HG03558 (cell line): Measurements from ENCODE around the gene AHRR.
"Not testable (repeated sequence)": the region's sequence is repeated elsewhere in the genome, so short reads cannot be mapped to it uniquely, and the experiment has no call there.

Source experiments
- ATAC-seq: cut with Tn5 transposase; IDR thresholded peaks from one replicate; pipeline ENCODE4 v1.9.1; 2021; ENCODE audit warnings: moderate number of reproducible peaks; ENCODE audit not compliant: unreplicated experiment; ENCODE audit errors: extremely low read depth

AHRR gene

DNA sequence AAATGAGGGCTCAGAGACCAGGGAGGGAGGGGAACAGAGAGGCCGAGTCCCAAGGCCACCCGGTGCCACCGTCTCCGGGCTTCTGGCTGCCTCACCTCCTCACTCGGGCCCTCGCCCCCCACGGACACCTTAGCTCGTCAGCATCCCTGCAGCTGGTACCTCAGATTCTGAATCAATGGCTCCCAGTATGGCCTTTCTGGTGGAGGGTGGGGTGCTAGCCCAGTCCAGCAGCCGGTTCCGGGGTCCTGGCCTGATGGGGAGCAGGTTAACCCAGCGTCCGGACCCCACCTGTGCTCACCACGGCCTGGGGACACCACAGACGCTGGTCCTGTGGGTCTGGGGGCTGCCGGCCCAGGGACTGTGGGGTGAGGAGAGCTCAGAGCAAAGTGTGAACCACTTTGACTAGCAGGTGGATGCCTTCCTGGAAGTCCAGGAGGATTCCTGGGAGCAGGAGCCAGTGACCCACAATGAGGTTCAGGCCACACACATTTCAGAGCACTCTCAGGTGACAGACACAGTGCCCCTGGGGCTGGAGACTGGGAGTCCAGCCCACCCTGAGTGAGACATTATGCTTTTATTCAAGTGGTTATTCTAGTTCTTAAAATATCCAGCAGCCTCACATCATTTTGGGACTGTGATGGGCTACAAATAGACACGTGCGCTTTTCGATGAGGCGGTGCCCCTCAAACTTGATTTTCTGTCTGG lies 53.3 kb downstream of the AHRR start:
- ATAC-seq = no peak

DNA sequence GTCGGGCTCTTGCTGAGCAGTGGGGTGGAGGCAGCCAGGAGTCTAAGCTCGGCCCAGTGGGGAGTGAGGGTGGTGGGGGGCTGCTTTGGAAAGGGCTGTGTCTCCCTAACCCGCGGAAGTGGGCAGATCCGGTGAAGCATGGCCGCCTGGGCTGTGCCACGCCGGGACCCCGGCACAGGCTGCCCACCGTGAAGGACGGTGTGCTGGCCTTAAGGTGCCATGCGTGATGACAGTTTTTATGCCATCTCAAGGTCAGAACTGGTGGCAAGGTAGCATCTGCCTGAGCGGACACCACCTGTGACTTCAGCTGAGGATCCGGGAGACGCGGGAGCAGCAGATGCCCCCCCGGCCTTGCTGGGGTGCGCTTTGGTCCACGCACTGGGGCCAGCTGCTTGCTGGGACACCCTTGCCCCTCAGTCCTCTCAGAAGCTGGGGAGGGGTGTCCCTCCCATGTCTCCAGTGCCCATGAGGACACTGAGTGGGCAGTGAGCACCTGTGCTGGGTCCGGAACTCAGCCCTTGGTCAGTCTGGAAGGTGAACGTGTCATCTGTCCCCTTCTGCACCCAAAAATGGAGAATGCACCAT lies 53.9 kb downstream of the AHRR start:
- ATAC-seq = no peak

DNA sequence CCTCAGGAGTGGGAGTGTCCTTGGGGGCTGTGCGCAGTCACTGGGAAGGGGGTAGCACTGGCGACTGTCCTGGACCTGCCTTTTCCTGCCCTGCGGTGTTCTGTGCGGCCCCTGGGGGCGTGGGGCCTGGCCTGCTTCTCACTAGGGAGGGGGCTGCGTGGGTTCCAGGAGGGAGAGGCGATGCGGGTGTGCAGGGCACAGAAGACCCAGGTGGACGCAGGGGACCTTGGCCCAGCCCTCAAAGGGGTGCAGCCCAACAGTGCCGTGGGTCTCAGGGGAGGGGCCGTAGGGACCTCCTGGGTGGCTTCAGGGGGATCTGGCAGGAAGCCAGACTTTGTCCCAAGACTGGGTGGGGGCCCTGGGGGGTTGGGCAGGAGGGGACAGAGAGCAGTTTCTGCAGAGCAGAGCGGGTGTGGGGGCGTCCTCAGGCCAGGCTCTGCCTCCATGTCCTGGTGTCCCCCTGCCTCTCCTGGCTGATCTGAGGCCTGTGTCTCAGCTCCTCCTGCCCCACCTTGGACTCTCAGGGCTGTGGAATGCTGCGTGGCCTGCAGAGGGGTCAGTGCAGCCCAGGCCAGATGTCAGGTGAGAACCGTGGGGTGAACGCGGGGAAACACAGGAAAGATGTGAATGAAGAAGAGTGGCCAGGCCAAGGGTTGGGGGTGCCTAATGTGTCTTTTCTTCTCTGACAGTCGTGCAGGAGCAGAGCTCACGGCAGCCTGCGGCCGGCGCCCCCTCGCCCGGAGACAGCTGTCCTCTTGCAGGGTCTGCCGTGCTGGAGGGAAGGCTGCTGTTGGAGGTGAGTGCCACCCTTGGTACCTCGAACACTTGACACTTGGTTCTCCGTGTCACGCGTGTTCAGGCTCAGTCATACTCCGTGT lies 54.6 kb downstream of the AHRR start:
- ATAC-seq = no peak

DNA sequence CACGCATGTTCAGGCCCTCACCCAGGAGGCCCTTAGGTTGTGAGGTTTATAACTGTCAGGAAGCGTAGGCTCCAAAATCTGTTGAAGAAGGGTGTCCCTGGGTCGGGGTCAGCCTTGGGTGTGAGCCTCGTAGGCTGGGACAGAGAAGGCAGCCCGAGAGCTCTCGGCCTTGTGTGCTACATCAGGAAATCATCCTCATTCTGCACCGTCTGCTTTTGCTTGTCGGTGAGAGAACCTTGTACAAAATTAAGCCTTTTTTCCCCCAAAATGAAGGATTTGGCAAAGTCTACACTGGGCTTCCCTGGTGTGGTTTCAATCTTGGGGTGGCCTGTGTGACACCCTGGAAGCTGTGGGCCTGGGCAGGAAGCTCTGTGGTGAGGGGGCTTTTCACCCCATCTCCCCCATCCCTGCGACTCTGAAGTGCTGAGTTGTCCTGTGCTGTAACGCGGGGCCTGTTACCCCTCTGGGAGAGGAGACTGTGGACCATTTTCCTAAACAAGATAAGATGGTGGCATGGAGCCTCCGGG lies 55.3 kb downstream of the AHRR start:
- no peak for ATAC-seq

DNA sequence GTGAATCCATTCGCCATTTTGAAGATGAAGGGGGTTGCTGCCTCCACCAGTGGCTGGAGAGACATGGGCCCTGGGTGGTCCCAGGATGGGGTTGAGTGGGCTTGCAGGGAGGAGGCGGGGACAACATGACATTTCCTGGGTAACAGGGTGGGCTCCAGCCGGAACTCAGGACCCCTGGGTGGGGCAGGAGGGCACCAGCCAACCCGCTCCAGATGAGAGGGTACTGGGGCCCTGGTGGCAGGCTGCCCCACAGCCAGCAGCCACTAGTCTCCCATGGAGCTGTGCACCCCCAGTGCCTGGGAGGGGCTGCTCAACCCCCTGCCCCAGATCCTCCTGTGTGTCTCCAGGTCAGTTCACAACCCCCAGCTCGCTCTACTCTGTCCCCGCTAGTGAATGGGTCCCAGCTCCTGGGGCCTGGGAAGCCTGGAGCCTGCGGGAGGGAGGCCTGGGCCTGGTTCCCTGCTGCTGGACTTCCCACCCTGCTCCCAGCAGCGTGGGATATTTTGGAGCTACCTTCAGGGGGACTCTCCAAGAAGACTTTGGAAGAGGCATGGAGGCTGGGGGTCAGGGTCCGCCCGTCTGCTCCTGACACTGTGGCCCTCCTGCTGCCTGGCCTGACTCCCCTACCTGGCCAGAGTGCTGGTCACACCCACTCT lies 55.9 kb downstream of the AHRR start:
- ATAC-seq = no peak

DNA sequence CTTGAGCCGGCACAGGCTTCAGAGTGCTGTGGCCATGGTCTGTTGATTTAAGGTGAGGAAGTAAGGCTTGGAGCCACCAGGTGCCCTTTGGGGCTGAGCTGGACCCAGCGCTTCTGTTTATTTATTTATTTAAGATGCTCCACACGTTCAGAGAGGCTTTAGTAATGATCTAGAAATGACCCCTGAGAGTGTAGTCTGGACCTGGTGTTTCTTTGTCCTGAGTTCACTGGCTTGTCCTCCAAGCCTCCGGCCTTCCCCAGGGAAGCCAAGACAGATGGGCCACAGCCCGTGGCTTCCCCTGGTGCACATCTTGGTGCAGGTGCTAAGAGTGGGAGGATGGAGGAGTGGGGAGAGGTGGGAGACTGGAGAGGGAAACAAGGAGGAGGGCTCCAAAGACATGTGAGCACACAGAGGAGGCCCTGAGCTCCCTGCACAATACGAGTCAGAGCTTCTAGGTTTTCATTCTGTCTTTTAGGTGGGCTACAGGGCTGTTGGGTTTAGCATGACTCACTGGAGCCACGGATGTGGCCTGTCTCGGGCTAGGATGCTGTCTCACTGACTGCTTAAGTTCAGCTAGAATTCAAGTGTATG lies 56.9 kb downstream of the AHRR start:
- ATAC-seq = no peak

DNA sequence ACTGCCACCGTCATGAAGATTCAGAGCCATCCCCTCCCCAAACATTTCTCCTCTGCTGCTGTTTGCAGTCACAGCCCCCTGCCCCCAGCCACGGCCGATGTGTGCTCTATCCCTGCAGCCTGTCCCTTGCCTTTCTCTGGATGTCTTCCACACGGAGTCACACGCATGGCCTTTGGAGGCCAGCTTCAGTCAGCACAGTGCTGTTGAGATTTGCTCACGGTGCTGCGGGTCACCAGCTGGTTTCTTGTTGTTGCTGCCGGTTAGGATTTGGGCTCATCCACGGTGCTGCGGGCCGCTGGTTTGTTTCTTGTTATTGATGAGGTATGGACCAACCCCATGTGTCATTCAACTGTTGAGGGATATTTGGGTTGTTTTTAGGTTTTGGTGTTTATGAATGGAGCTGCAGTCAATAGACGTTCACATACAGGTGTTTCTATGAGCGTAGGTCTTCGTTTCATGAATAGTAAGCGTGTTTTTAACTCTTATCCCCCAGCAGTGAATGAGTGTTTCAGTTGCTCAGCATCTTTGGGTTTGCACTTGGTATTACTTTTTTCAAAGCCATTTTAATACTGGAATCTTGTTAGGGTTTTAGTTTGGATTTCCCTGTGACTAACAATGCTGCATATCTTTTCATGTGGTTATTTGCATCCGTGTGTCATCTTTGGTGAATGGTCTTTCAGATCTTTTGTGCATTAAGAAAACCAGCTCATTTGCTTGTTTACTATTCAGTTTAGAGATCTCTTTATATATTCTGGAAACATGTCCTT lies 57.6 kb downstream of the AHRR start:
- ATAC-seq = no peak

DNA sequence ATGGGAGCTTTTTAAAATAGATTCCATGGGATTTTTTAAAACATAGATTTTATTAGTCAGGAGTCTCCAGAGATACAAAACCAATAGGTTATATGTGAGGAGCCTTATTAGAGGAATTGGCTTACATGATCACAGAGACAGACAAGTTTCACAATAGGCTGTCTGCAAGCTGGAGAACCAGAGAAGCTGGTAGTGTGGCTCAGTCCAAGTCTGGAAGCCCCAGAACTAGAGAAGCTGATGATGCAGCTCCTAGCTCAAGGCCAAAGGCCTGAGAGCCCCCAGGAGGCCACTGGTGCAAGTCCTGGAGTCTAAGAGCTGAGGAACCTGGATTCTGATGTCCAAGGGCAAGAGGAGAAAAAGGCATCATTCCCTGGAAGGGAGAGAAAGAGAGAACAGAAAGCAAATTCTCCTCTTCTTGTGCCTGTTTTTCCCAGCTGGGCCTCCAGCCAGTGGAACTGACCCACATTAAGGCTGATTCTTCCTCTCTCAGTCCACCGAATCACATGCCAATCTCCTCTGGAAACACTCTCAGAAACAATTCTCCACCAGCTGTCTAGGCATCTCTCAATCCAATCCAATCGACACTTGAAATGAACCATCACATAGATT lies 59.3 kb downstream of the AHRR start:
- no peak for ATAC-seq

DNA sequence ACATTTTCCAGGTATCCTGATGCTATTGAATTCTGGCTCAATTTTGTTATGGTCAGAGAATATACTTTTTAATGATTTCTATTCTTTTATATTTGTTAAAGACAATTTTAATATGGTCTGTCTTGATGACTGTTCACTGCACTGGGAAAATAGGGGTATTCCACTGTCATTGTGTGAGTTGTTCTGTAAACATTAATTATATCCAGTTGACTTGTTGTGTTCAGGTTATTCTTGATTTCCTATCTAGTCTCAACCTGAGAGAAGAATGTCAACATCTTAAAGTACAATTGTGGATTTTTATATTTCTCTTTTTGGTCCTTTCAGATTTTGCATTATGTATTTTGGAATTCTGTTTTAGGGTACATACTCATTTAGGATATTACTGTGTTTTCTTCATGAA lies 61.6 kb downstream of the AHRR start:
- ATAC-seq = no peak

DNA sequence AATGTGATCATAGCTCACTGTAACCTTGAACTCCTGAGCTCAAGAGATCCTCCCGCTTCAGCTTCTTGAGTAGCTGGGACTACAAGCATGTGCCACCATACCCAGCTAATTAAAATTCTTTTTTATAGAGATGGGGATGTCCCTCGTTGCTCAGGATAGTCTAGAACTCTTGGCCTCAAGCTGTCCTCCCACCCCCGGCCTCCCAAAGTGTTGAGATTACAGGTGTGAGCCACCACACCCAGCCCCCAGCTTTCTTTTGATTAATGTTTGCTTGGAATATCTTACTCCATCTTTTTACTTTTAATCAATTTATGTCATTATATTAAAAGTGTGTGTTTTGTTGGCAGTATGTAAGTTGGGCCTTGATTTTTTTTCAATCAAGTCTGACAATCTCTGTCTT lies 62.1 kb downstream of the AHRR start:
- ATAC-seq = no peak

DNA sequence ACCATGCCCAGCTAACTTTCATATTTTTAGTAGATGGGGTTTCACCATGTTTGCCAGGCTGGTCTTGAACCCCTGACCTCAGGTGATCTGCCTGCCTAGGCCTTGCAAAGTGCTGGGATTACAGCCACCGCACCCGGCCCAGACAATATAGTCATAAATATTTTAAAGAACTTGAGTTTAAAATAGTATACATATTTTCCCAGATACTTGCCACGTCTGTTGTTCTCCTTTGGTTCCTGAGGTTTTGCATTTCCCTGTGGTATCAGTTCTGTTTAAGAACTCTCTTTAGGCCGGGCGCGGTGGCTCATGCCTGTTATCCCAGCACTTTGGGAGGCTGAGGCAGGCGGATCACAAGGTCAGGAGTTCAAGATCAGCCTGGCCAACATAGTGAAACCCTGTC lies 63.1 kb downstream of the AHRR start:
- ATAC-seq = not testable (repeated sequence)

DNA sequence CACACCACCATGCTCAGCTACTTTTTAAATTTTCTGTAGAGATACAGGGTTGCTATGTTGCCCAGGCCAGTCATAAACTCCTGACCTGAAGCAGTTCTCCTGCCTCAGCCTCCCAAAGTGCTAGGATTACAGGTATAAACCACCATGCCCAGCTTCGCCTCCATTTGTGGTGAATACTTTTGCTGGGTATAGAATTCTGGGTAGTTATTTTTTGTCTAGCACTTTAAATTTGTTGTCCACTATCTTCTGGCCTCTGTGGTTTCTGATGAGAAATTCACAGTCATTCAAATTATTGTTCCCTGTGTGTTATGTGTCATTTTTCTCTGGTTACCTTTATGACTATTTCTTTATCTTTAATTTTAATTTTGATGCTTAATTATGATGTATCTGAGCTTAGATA lies 63.8 kb downstream of the AHRR start:
- ATAC-seq = no peak

DNA sequence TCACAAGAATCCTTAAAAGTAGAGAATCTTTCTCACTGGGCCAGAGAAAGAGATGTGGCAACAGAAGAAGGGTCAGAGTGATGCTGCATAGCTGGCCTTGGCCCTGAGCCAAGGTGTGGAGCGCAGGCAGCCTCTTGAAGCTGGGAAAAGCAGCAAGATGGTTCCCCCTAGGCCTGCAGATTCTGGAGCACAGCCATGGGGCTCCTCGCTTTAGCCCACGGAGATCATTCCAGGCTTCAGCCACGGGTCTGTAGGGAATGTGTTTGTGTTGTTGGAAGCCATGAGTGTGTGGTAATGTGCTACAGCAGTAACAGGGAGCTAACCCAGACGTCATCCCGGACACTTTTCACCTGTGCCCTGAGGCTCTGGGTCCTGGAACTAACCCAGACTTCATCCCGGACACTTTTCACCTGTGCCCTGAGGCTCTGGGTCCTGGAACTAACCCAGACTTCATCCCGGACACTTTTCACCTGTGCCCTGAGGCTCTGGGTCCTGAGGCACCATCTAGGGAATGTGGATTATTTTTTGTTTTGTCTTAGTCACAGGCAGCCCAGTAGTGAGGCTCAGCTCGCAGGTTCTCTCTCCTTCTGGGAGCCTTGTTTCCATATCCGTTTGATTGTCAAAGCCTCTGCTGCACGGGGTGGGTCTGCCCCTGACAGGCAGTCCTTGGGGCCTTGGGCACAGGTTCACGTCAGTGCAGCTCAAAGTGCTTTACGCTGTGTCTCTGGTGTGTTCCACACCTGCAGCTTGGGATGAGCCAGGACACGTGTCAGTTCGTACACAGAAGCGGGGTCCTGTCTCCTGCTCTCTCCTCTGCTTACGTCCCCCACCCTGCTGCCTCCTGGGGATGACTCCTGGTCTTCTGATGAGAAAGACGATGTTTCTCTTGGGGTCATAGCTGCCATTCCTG lies 65.2 kb downstream of the AHRR start:
- ATAC-seq = no peak

DNA sequence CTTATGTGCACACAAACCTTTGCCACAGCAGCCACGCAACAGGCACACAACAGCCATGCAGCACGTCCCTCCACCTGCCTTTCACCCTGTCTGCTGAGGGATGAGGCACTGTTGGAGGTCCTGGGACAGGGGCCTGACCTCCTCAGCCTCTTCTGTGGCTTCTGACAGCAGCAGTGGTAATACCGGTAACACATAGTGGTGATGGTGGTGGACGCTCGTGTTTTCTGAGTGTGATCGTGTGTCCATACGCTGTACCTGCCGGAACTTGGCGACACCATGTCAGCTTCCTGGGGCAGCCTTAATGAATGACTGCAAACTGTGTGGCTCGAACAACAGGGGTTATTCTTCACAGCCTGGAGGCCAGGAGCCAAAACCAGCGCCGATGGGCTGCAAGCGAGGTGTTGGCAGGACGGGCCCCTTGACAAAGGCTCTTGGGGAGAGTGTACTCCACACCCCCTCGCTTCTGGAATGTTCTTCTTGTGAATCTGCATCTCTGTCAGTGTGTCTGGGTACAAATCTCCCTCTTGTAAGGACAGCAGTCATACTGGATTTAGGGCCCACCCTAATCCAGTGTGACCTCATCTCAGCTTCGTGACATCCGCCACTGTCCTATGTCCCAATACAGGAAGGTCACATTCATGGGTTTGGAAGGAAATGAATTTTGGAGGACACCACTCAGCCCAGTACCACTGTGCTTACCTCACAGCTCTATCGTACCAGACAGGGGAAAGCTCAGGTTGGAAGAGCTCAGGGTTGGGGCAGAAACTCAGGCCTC lies 66.2 kb downstream of the AHRR start:
- ATAC-seq = no peak

DNA sequence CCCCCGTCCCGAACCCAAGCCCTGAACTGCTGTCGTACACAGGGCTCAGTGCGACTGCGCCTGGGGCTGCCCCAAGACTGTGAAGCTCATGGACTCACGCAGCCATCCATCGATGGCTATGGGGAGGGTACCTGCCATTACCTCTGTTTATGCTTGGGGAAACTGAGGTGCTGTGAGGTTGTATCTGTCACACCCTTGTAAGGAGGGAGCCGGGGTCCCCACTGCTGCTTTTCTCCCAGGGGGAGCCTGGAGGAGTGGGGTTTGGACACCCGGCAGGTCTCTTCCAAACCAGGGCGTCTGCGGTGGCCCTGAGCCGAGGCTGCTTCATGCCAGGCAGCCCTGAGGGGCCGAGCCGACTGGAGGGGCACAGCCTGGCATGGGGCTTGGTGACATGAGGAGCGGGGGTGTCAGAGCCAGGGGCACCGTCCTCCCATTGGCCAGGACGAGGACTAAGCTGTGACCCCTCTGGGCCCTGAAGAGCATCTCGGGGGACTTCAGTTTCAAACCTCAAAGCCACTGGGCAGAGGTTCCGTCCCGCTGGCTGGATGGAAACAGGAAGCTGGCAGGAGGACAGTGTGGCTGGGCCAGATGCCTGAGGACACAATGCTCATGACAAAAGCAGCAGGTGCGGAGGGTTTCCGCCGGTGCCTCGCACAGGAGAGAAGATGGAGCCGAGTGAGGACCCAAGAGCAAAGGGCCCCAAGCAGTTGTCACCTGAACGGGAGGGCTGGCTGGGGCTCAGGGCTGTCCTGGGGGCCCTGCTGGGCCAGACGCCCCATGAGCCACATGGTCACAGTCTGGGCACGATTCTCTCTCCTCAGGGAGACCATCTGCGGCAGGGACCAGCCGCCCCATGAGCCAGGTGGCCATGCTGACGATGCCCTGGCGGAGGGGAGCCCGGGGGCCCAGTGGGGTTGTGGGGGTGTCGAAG lies 67.0 kb downstream of the AHRR start:
- ATAC-seq = no peak

DNA sequence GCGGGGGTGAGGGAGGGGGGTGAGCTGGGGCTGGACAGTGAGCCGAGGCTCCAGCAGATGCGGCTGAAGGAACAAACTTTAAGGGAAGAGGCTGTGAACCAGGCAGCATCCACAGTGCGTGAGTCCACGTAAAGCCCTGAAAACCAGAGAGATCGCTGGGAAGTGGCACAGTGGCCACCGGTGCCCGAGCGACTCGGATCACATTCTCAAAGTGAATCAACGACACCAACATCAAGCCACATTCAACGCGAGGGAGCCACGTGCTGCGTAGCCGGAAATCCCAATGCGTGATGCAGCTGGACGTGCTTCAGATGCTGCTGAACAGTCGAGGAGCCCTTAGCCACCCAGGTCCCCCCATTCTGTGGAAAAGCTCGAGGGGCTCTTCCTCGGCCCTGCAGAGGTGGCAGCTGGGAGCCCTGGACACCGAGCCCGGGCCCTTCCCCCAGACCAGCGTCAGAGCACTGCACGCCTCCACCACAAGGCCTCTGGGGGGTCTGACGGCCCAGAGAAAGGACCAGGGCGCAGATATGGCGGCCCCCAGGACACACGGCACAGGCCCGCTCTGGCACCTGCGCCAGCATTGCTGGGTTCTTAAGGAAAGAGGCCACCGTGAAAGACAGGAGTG lies 67.8 kb downstream of the AHRR start:
- no peak for ATAC-seq
